Neural cell (in vitro differentiated cells): Measurements from ENCODE around the gene DCDC1. TPM values are rescaled to one million over a fixed set of nuclear protein-coding genes. Genes with fewer than 3 reads are reported as not detected.
A peak's percentile ranks its signal among the peaks of the same experiment; 100 is the strongest.

Source experiments
- H2AFZ ChIP-seq: fragments of 200-600, 300-800 bp; sonication (generic), shearing (Covaris generic); 2 replicates; pipeline ENCODE4 v1.6.0; 2014; ENCODE audit warnings: low read depth, mild to moderate bottlenecking, antibody characterized with exemption, low read length, moderate library complexity
- H3F3A ChIP-seq: fragments of 200-600 bp; shearing (Covaris generic); 2 replicates; pipeline ENCODE4 v1.6.1; 2016; ENCODE audit warnings: mild to moderate bottlenecking, moderate library complexity, mixed read lengths, antibody characterized with exemption, low read length; ENCODE audit not compliant: insufficient read depth, poor library complexity, severe bottlenecking
- H3K27ac ChIP-seq: fragments of 200-600, 300-800 bp; sonication (generic), shearing (Covaris generic); 2 replicates; pipeline ENCODE4 v1.5.1; 2014; ENCODE audit warnings: mild to moderate bottlenecking, low read length, moderate library complexity
- H3K27me3 ChIP-seq: fragments of 300-800, 200-600 bp; sonication (generic), shearing (Covaris generic); 2 replicates; pipeline ENCODE4 v1.6.0; 2014; ENCODE audit warnings: mild to moderate bottlenecking, low read depth, low read length, moderate library complexity; ENCODE audit not compliant: insufficient read depth
- H3K36me3 ChIP-seq: fragments of 300-800, 200-600 bp; sonication (generic), shearing (Covaris generic); 2 replicates; pipeline ENCODE4 v1.5.1; 2014; ENCODE audit warnings: mild to moderate bottlenecking, antibody characterized with exemption, low read length, moderate library complexity; ENCODE audit not compliant: insufficient read depth
- H3K4me2 ChIP-seq: fragments of 300-800, 200-600 bp; sonication (generic), shearing (Covaris generic); 2 replicates; pipeline ENCODE4 v1.6.0; 2014; ENCODE audit warnings: mild to moderate bottlenecking, low read length
- H3K4me3 ChIP-seq: fragments of 300-800, 200-600 bp; sonication (generic), shearing (Covaris generic); 2 replicates; pipeline ENCODE4 v1.5.1; 2014; ENCODE audit warnings: mild to moderate bottlenecking, low read length, moderate library complexity
- H3K79me2 ChIP-seq: fragments of 200-600 bp; shearing (Covaris generic); replicated peaks from 2 replicates; pipeline ENCODE4 v1.6.0; 2014; ENCODE audit warnings: mild to moderate bottlenecking, low read length, moderate library complexity; ENCODE audit not compliant: insufficient read depth
- H3K9ac ChIP-seq: fragments of 300-800, 200-600 bp; sonication (generic), shearing (Covaris generic); 2 replicates; pipeline ENCODE4 v1.6.1; 2016; ENCODE audit warnings: mild to moderate bottlenecking, low read length, mixed read lengths
- H3K9me2 ChIP-seq: fragments of 200-600 bp; shearing (Covaris generic); 2 replicates; pipeline ENCODE4 v1.6.1; 2016; ENCODE audit warnings: mild to moderate bottlenecking, low read length, mixed read lengths; ENCODE audit not compliant: insufficient read depth
- H3K9me3 ChIP-seq: fragments of 200-600, 300-800 bp; sonication (generic), shearing (Covaris generic); 2 replicates; pipeline ENCODE4 v1.6.1; 2016; ENCODE audit warnings: mild to moderate bottlenecking, mixed run types, low read length, moderate library complexity, mixed read lengths
- H4K20me1 ChIP-seq: fragments of 200-600 bp; shearing (Covaris generic); 2 replicates; pipeline ENCODE4 v1.6.1; 2016; ENCODE audit warnings: mild to moderate bottlenecking, mixed run types; ENCODE audit not compliant: insufficient read depth
- EP300 ChIP-seq: fragments of 450-650 bp; conservative IDR thresholded peaks from 2 replicates; pipeline ENCODE4 v1.6.1; 2014; ENCODE audit warnings: antibody characterized with exemption, mild to moderate bottlenecking, moderate library complexity; ENCODE audit not compliant: poor library complexity, severe bottlenecking
- EZH2 ChIP-seq: fragments of 200-600, 300-800 bp; shearing (Covaris generic), sonication (generic); IDR thresholded peaks from 2 replicates; pipeline ENCODE4 v1.6.1; 2014; ENCODE audit warnings: antibody characterized with exemption, low read length, borderline replicate concordance, mild to moderate bottlenecking; ENCODE audit not compliant: insufficient read depth, poor library complexity, severe bottlenecking
- MXI1 ChIP-seq: fragments of 450-650 bp; conservative IDR thresholded peaks from 2 replicates; pipeline ENCODE4 v1.6.1; 2014; ENCODE audit warnings: antibody characterized with exemption, mild to moderate bottlenecking; ENCODE audit not compliant: poor library complexity, severe bottlenecking
- POLR2AphosphoS5 ChIP-seq: IDR thresholded peaks from 2 replicates; pipeline ENCODE4 v1.6.1; 2012
- RAD21 ChIP-seq: fragments of 450-650 bp; conservative IDR thresholded peaks from 2 replicates; pipeline ENCODE4 v1.6.1; 2014; ENCODE audit warnings: antibody characterized with exemption, mild to moderate bottlenecking, moderate library complexity
- SMC3 ChIP-seq: fragments of 450-650 bp; conservative IDR thresholded peaks from 2 replicates; pipeline ENCODE4 v1.6.1; 2014; ENCODE audit warnings: antibody characterized with exemption, mild to moderate bottlenecking, moderate library complexity; ENCODE audit not compliant: poor library complexity
- TAF1 ChIP-seq: IDR thresholded peaks from 2 replicates; pipeline ENCODE4 v1.6.1; 2012; ENCODE audit warnings: low read depth
- polyA plus RNA-seq: library from polyadenylated mRNA; depleted of rRNA; stranded (reverse); fragments of >200 nt; gene quantifications from 2 replicates; pipeline ENCODE4 v1.2.3, GENCODE V29; 2014
- TF ChIP-seq, protein P1 (sequence below): IDR thresholded peaks from 2 replicates; pipeline ENCODE4 v1.6.1; 2012; ENCODE audit warnings: borderline replicate concordance
- TF ChIP-seq, protein P2 (sequence below): fragments of 450-650 bp; IDR thresholded peaks from 2 replicates; pipeline ENCODE4 v1.5.1; 2014; ENCODE audit warnings: antibody characterized with exemption, mild to moderate bottlenecking, moderate library complexity; ENCODE audit not compliant: poor library complexity, severe bottlenecking

DCDC1 gene
- polyA plus RNA-seq, 1 donor from 2014 or later, result 5.0 TPM

DNA sequence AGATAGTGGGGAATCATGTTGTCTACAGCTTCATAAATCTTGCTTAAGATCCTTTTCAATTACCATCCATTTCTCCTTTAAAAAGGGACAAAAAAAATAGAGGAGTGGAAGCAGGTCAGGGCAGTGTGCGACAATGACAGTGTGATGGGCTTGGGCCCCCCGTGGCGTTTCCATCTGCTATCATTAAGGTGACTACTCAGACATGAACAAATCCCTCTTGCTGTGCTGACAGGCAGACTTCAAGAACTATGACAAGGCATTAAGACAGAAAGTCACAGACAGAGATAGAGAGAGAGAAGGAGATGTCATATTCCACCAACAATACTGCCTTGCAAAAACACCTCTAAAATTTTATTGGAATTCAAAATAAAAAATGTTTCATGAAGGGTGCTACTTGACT is 263.2 kb downstream of the DCDC1 start:
- Histone ChIP-seq H3F3A (peaks cover 22% of the 10 kb centered on the region), H3K27ac (peak overlapping the region; percentile 91), H3K36me3 (no peaks in the 10 kb centered on the region), H4K20me1 (no peaks in the 10 kb centered on the region), H3K4me2 (peak overlapping the region; percentile 73), H3K27me3 (no peaks in the 10 kb centered on the region), H3K4me3 (peak overlapping the region; percentile 55), H2AFZ (no peak overlapping the region), H3K9me2 (no peaks in the 10 kb centered on the region), H3K79me2 (no peaks in the 10 kb centered on the region), H3K9me3 (no peaks in the 10 kb centered on the region), H3K9ac (peak overlapping the region; percentile 53)
- peak; percentile 94 for TF ChIP-seq POLR2AphosphoS5
- no peak for TF ChIP-seq TAF1
- peak; percentile 99 for TF ChIP-seq EP300
- TF ChIP-seq, protein P1, sequence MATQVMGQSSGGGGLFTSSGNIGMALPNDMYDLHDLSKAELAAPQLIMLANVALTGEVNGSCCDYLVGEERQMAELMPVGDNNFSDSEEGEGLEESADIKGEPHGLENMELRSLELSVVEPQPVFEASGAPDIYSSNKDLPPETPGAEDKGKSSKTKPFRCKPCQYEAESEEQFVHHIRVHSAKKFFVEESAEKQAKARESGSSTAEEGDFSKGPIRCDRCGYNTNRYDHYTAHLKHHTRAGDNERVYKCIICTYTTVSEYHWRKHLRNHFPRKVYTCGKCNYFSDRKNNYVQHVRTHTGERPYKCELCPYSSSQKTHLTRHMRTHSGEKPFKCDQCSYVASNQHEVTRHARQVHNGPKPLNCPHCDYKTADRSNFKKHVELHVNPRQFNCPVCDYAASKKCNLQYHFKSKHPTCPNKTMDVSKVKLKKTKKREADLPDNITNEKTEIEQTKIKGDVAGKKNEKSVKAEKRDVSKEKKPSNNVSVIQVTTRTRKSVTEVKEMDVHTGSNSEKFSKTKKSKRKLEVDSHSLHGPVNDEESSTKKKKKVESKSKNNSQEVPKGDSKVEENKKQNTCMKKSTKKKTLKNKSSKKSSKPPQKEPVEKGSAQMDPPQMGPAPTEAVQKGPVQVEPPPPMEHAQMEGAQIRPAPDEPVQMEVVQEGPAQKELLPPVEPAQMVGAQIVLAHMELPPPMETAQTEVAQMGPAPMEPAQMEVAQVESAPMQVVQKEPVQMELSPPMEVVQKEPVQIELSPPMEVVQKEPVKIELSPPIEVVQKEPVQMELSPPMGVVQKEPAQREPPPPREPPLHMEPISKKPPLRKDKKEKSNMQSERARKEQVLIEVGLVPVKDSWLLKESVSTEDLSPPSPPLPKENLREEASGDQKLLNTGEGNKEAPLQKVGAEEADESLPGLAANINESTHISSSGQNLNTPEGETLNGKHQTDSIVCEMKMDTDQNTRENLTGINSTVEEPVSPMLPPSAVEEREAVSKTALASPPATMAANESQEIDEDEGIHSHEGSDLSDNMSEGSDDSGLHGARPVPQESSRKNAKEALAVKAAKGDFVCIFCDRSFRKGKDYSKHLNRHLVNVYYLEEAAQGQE, result peak; percentile 68
- TF ChIP-seq EZH2, result no peak

DNA sequence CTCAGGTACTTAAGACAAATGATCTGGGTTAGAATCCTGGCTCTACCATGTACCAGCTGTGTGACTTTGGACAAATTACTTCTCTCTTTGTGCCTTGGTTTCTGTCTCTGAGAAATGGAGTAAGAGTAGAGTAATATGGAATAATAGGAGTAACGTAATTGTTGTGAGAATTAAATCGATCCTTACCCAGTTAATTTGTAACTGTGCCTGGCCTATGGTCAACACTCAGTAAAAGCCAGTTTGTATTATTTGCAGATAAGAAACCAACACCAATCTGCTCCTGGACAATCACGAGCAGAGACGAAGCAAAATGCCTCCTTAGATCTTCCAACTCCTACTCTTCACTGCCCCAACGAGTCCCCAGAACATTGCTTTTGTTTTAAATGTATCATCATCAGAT is 266.7 kb downstream of the DCDC1 start:
- Histone ChIP-seq H4K20me1 (no peaks in the 10 kb centered on the region), H3K36me3 (no peaks in the 10 kb centered on the region), H3K9me3 (no peaks in the 10 kb centered on the region), H3K79me2 (no peaks in the 10 kb centered on the region), H3K4me3 (no peak overlapping the region), H3K9ac (no peak overlapping the region), H3K27me3 (no peaks in the 10 kb centered on the region), H2AFZ (no peak overlapping the region), H3K9me2 (no peaks in the 10 kb centered on the region), H3K4me2 (no peak overlapping the region), H3F3A (peaks cover 15% of the 10 kb centered on the region), H3K27ac (no peak overlapping the region)
- TF ChIP-seq, protein P2, sequence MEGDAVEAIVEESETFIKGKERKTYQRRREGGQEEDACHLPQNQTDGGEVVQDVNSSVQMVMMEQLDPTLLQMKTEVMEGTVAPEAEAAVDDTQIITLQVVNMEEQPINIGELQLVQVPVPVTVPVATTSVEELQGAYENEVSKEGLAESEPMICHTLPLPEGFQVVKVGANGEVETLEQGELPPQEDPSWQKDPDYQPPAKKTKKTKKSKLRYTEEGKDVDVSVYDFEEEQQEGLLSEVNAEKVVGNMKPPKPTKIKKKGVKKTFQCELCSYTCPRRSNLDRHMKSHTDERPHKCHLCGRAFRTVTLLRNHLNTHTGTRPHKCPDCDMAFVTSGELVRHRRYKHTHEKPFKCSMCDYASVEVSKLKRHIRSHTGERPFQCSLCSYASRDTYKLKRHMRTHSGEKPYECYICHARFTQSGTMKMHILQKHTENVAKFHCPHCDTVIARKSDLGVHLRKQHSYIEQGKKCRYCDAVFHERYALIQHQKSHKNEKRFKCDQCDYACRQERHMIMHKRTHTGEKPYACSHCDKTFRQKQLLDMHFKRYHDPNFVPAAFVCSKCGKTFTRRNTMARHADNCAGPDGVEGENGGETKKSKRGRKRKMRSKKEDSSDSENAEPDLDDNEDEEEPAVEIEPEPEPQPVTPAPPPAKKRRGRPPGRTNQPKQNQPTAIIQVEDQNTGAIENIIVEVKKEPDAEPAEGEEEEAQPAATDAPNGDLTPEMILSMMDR, result no peak
- TF ChIP-seq EZH2, result no peak
- no peak for TF ChIP-seq MXI1
- TF ChIP-seq EP300, result no peak
- no peak for TF ChIP-seq POLR2AphosphoS5
- TF ChIP-seq, protein P1, result no peak
- no peak for TF ChIP-seq SMC3
- TF ChIP-seq RAD21, result no peak
- TF ChIP-seq TAF1, result no peak
